Stimulated activated CD8-positive, alpha-beta memory T cell treated with anti-CD3 and anti-CD28 coated beads, Interleukin-7, amount 100 ng/mL, for 4 hours (primary cell): ENCODE measurements around the gene DTX2.
"Not testable (repeated sequence)": the region's sequence is repeated elsewhere in the genome, so short reads cannot be mapped to it uniquely, and the experiment has no call there.

Source experiments
- DNase-seq, 2 donors: peaks; one replicate each; pipeline ENCODE4 v3.0.0-alpha.2; 2020; ENCODE audit warnings: low read depth in 2 of 2

Gene DTX2

GRCh38 chr7:76443846-76444245 lies 17.7 kb upstream of the DTX2 start:
- not testable (repeated sequence) for DNase-seq

GRCh38 chr7:76445577-76446008 lies 15.9 kb upstream of the DTX2 start:
- not testable (repeated sequence) for DNase-seq

GRCh38 chr7:76457017-76457416 lies 4.5 kb upstream of the DTX2 start:
- DNase-seq = not testable (repeated sequence)

GRCh38 chr7:76458504-76458903 lies 3.0 kb upstream of the DTX2 start:
- DNase-seq = not testable (repeated sequence)

GRCh38 chr7:76460767-76461166 lies 742 bp upstream of the DTX2 start:
- not testable (repeated sequence) for DNase-seq

- not testable (repeated sequence) for DNase-seq
Observed at GRCh38 chr7:76462271-76462882, 868 bp downstream of the DTX2 start.

GRCh38 chr7:76464959-76465358 lies 3.5 kb downstream of the DTX2 start:
- not testable (repeated sequence) for DNase-seq

- DNase-seq = not testable (repeated sequence)
Observed at GRCh38 chr7:76465950-76466349, 4.4 kb downstream of the DTX2 start.

- DNase-seq = not testable (repeated sequence)
Observed at GRCh38 chr7:76467743-76468404, 6.4 kb downstream of the DTX2 start.

- DNase-seq = not testable (repeated sequence)
Observed at GRCh38 chr7:76471556-76472221, 10.2 kb downstream of the DTX2 start.

GRCh38 chr7:76473097-76473496 lies 11.6 kb downstream of the DTX2 start:
- not testable (repeated sequence) for DNase-seq

- not testable (repeated sequence) for DNase-seq
Observed at GRCh38 chr7:76476280-76476679, 14.8 kb downstream of the DTX2 start.

- DNase-seq = not testable (repeated sequence)
Observed at GRCh38 chr7:76476742-76477474, 15.4 kb downstream of the DTX2 start.

- DNase-seq = not testable (repeated sequence)
Observed at GRCh38 chr7:76479628-76480027, 18.1 kb downstream of the DTX2 start.

- not testable (repeated sequence) for DNase-seq
Observed at GRCh38 chr7:76480403-76481253, 19.1 kb downstream of the DTX2 start.

GRCh38 chr7:76482660-76483059 lies 21.2 kb downstream of the DTX2 start:
- not testable (repeated sequence) for DNase-seq

- DNase-seq = not testable (repeated sequence)
Observed at GRCh38 chr7:76483081-76483480, 21.6 kb downstream of the DTX2 start.

GRCh38 chr7:76484456-76484855 lies 22.9 kb downstream of the DTX2 start:
- not testable (repeated sequence) for DNase-seq

- not testable (repeated sequence) for DNase-seq
Observed at GRCh38 chr7:76485822-76486610, 24.5 kb downstream of the DTX2 start.

- peak in 1 of 2 donors; percentile 38 for DNase-seq
Observed at GRCh38 chr7:76486618-76487017, 25.1 kb downstream of the DTX2 start.
